Measurements from ENCODE around the gene EPB42.
A peak's percentile ranks its signal among the peaks of the same experiment; 100 is the strongest.

The EPB42 gene

GRCh38 chr15:43214169-43214568 lies 6.6 kb downstream of the EPB42 start:
- no peak for TF ChIP-seq CTCF (IDR thresholded peaks at IDR 0.05; ENCODE audit: low read depth, low read length, missing control alignments)
- no peak for DNase-seq
- in situ Hi-C loops (cut with HindIII; ENCODE audit: low pct_ligation_motif_present, low sequenced_read_pairs), result no loop called here
- Histone ChIP-seq H3K27me3 (replicated peaks) (peaks cover 4% of the 10 kb centered on the region), H3K27ac (no peak overlapping the region), H3K4me3 (ENCODE audit: low read depth, low read length) (no peak overlapping the region), H3K36me3 (replicated peaks) (no peaks in the 10 kb centered on the region)

- Histone ChIP-seq H3K4me3 (ENCODE audit: low read depth, low read length) (no peak overlapping the region), H3K27ac (no peak overlapping the region), H3K27me3 (replicated peaks) (peaks cover 4% of the 10 kb centered on the region), H3K36me3 (replicated peaks) (no peaks in the 10 kb centered on the region)
- in situ Hi-C loops (cut with HindIII; ENCODE audit: low pct_ligation_motif_present, low sequenced_read_pairs), result no loop called here
- no peak for TF ChIP-seq CTCF (IDR thresholded peaks at IDR 0.05; ENCODE audit: low read depth, low read length, missing control alignments)
- no peak for DNase-seq
Measured at GRCh38 chr15:43213466-43213865, 7.4 kb downstream of the EPB42 start.

GRCh38 chr15:43212951-43213350 lies 7.9 kb downstream of the EPB42 start:
- Histone ChIP-seq H3K27ac (no peak overlapping the region), H3K27me3 (replicated peaks) (peaks cover 5% of the 10 kb centered on the region), H3K4me3 (ENCODE audit: low read depth, low read length) (no peak overlapping the region), H3K36me3 (replicated peaks) (no peaks in the 10 kb centered on the region)
- TF ChIP-seq CTCF (IDR thresholded peaks at IDR 0.05; ENCODE audit: low read depth, low read length, missing control alignments), result no peak
- no peak for DNase-seq
- in situ Hi-C loops (cut with HindIII; ENCODE audit: low pct_ligation_motif_present, low sequenced_read_pairs), result no loop called here

- Histone ChIP-seq H3K36me3 (replicated peaks) (no peaks in the 10 kb centered on the region), H3K27ac (no peak overlapping the region), H3K27me3 (replicated peaks) (peaks cover 10% of the 10 kb centered on the region), H3K4me3 (ENCODE audit: low read depth, low read length) (no peak overlapping the region)
- no peak for DNase-seq
- in situ Hi-C loops (cut with HindIII; ENCODE audit: low pct_ligation_motif_present, low sequenced_read_pairs), result no loop called here
- no peak for TF ChIP-seq CTCF (IDR thresholded peaks at IDR 0.05; ENCODE audit: low read depth, low read length, missing control alignments)
Measured at GRCh38 chr15:43212299-43212698, 8.5 kb downstream of the EPB42 start.

- TF ChIP-seq CTCF (IDR thresholded peaks at IDR 0.05; ENCODE audit: low read depth, low read length, missing control alignments), result no peak
- DNase-seq, result no peak
- in situ Hi-C loops (cut with HindIII; ENCODE audit: low pct_ligation_motif_present, low sequenced_read_pairs), result no loop called here
- H3K27ac ChIP-seq, result no peak overlapping the region
- no peak overlapping the region for H3K4me3 ChIP-seq (ENCODE audit: low read depth, low read length)
- H3K27me3 ChIP-seq (replicated peaks), result peaks cover 13% of the 10 kb centered on the region
- no peaks in the 10 kb centered on the region for H3K36me3 ChIP-seq (replicated peaks)
Measured at GRCh38 chr15:43211224-43211735, 9.5 kb downstream of the EPB42 start.

GRCh38 chr15:43210807-43211206 lies 10.0 kb downstream of the EPB42 start:
- in situ Hi-C loops (cut with HindIII; ENCODE audit: low pct_ligation_motif_present, low sequenced_read_pairs), result no loop called here
- H3K36me3 ChIP-seq (replicated peaks), result no peaks in the 10 kb centered on the region
- no peak overlapping the region for H3K27ac ChIP-seq
- peaks cover 13% of the 10 kb centered on the region for H3K27me3 ChIP-seq (replicated peaks)
- H3K4me3 ChIP-seq (ENCODE audit: low read depth, low read length), result no peak overlapping the region
- no peak for DNase-seq
- TF ChIP-seq CTCF (IDR thresholded peaks at IDR 0.05; ENCODE audit: low read depth, low read length, missing control alignments), result peak; percentile 1
